HepG2 (cell line): ENCODE data around the gene EPC1. TPM values are rescaled to one million over a fixed set of nuclear protein-coding genes. Genes with fewer than 3 reads are reported as not detected.
A peak's percentile ranks its signal among the peaks of the same experiment; 100 is the strongest.

Source experiments
- CHD4 ChIP-seq: fragments of 200-600 bp; sonication (generic); IDR thresholded peaks from 2 replicates; pipeline ENCODE4 v1.7.0; 2017; ENCODE audit warnings: mild to moderate bottlenecking, low read length, borderline replicate concordance
- ETV6 ChIP-seq: sonication (generic); formaldehyde crosslinking; conservative IDR thresholded peaks from 2 replicates; pipeline ENCODE4 v1.4.0; 2020; ENCODE audit warnings: missing genetic modification reagents
- MAFF ChIP-seq: IDR thresholded peaks from 2 replicates; pipeline ENCODE4 v1.6.1; 2011; ENCODE audit warnings: low read depth, low read length, improper control_type of control experiment
- MYNN ChIP-seq: sonication (generic); formaldehyde crosslinking; IDR thresholded peaks from 2 replicates; pipeline ENCODE4 v1.4.0; 2020; ENCODE audit warnings: mild to moderate bottlenecking, low read depth, missing genetic modification reagents
- ZBTB3 ChIP-seq: sonication (generic); formaldehyde crosslinking; IDR thresholded peaks from 2 replicates; pipeline ENCODE4 v1.4.0; 2020; ENCODE audit warnings: low read depth, mild to moderate bottlenecking, moderate library complexity, missing genetic modification reagents, borderline replicate concordance
- ZNF367 ChIP-seq: sonication (generic); formaldehyde crosslinking; IDR thresholded peaks from 2 replicates; pipeline ENCODE4 v1.4.0; 2020; ENCODE audit warnings: missing genetic modification reagents, borderline replicate concordance
- ZNF543 ChIP-seq: sonication (generic); formaldehyde crosslinking; IDR thresholded peaks from 2 replicates; pipeline ENCODE4 v1.4.0; 2020; ENCODE audit warnings: mild to moderate bottlenecking, missing genetic modification reagents
- ZNF546 ChIP-seq: sonication (generic); formaldehyde crosslinking; conservative IDR thresholded peaks from 2 replicates; pipeline ENCODE4 v1.8.1; 2023; ENCODE audit warnings: mild to moderate bottlenecking, missing genetic modification reagents
- ZNF800 ChIP-seq: sonication (generic); formaldehyde crosslinking; IDR thresholded peaks from 2 replicates; pipeline ENCODE4 v1.4.0; 2020; ENCODE audit warnings: missing genetic modification reagents
- polyA plus RNA-seq, 8 experiments: library from polyadenylated mRNA; depleted of rRNA in 3 of 8; stranded (reverse) in 7 of 8; unstranded in 1 of 8; fragments of >200 nt; fragmentation: Illumina TruSeq in 4 of 8; extraction: Trizol in 4 of 8; gene quantifications; 2 replicates each; pipeline versions ENCODE4 v1.2.1 to v1.2.3, GENCODE V29; 2011 to 2016; ENCODE audit warnings: low read depth in 4 of 8, missing spikeins in 1 of 8, mixed read lengths in 1 of 8; ENCODE audit not compliant: insufficient read depth in 1 of 8
- total RNA-seq, 5 experiments: library from RNA; depleted of rRNA; stranded (reverse); fragments of >200 nt; fragmentation: Illumina TruSeq; extraction: Trizol; gene quantifications; 2 replicates each; pipeline ENCODE4 v1.2.3, GENCODE V29; 2016; ENCODE audit warnings: low read depth in 1 of 5
- TF ChIP-seq, protein P1 (sequence below): sonication (generic); formaldehyde crosslinking; IDR thresholded peaks from 2 replicates; pipeline ENCODE4 v1.5.0; 2020; ENCODE audit warnings: missing genetic modification reagents
- TF ChIP-seq, protein P2 (sequence below): sonication (generic); formaldehyde crosslinking; IDR thresholded peaks from 2 replicates; pipeline ENCODE4 v1.4.0; 2020; ENCODE audit warnings: mild to moderate bottlenecking, missing genetic modification reagents
- TF ChIP-seq, protein P3 (sequence below): IDR thresholded peaks from 2 replicates; pipeline ENCODE4 v1.6.1; 2016; ENCODE audit warnings: mild to moderate bottlenecking

EPC1 gene
- total and polyA plus RNA-seq, 2 of the 13 experiments (the other 11 are each of a cell fraction or from before 2014, with no cell fraction given) = 28.7 to 44.2 TPM

- TF ChIP-seq ZNF800 (CRISPR knock-in tag) (peak; percentile 45), MAFF (no peak), ZNF367 (CRISPR knock-in tag) (no peak), ZNF543 (CRISPR knock-in tag) (no peak), ETV6 (no peak), MYNN (CRISPR knock-in tag) (no peak), CHD4 (no peak), ZNF546 (CRISPR knock-in tag) (peak; percentile 82; the same call in 1 of the 2 replicates), ZBTB3 (CRISPR knock-in tag) (no peak)
- TF ChIP-seq, protein P1, sequence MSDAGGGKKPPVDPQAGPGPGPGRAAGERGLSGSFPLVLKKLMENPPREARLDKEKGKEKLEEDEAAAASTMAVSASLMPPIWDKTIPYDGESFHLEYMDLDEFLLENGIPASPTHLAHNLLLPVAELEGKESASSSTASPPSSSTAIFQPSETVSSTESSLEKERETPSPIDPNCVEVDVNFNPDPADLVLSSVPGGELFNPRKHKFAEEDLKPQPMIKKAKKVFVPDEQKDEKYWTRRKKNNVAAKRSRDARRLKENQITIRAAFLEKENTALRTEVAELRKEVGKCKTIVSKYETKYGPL (CRISPR knock-in tag) = no peak
- TF ChIP-seq, protein P2, sequence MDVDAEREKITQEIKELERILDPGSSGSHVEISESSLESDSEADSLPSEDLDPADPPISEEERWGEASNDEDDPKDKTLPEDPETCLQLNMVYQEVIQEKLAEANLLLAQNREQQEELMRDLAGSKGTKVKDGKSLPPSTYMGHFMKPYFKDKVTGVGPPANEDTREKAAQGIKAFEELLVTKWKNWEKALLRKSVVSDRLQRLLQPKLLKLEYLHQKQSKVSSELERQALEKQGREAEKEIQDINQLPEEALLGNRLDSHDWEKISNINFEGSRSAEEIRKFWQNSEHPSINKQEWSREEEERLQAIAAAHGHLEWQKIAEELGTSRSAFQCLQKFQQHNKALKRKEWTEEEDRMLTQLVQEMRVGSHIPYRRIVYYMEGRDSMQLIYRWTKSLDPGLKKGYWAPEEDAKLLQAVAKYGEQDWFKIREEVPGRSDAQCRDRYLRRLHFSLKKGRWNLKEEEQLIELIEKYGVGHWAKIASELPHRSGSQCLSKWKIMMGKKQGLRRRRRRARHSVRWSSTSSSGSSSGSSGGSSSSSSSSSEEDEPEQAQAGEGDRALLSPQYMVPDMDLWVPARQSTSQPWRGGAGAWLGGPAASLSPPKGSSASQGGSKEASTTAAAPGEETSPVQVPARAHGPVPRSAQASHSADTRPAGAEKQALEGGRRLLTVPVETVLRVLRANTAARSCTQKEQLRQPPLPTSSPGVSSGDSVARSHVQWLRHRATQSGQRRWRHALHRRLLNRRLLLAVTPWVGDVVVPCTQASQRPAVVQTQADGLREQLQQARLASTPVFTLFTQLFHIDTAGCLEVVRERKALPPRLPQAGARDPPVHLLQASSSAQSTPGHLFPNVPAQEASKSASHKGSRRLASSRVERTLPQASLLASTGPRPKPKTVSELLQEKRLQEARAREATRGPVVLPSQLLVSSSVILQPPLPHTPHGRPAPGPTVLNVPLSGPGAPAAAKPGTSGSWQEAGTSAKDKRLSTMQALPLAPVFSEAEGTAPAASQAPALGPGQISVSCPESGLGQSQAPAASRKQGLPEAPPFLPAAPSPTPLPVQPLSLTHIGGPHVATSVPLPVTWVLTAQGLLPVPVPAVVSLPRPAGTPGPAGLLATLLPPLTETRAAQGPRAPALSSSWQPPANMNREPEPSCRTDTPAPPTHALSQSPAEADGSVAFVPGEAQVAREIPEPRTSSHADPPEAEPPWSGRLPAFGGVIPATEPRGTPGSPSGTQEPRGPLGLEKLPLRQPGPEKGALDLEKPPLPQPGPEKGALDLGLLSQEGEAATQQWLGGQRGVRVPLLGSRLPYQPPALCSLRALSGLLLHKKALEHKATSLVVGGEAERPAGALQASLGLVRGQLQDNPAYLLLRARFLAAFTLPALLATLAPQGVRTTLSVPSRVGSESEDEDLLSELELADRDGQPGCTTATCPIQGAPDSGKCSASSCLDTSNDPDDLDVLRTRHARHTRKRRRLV (CRISPR knock-in tag) = peak; percentile 80; the same call in 1 of the 2 replicates
- TF ChIP-seq, protein P3, sequence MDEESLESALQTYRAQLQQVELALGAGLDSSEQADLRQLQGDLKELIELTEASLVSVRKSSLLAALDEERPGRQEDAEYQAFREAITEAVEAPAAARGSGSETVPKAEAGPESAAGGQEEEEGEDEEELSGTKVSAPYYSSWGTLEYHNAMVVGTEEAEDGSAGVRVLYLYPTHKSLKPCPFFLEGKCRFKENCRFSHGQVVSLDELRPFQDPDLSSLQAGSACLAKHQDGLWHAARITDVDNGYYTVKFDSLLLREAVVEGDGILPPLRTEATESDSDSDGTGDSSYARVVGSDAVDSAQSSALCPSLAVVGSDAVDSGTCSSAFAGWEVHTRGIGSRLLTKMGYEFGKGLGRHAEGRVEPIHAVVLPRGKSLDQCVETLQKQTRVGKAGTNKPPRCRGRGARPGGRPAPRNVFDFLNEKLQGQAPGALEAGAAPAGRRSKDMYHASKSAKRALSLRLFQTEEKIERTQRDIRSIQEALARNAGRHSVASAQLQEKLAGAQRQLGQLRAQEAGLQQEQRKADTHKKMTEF = peak; percentile 77
These were observed at the start of gene EPC1 (continued) for GRCh38 chr10:32346551-32347362.
